Measurements from ENCODE around the gene FHIT.

GRCh38 chr3:60826511-60826910 lies 424.7 kb downstream of the FHIT start:
- no peak for TF ChIP-seq TAF1 (IDR thresholded peaks at IDR 0.05; ENCODE audit: borderline replicate concordance, insufficient read depth, low read length)
- no peak for TF ChIP-seq REST (IDR thresholded peaks at IDR 0.05; ENCODE audit: insufficient read depth in 1 of 2, low read depth in 2 of 2, low read length in 2 of 2)
- TF ChIP-seq POLR2AphosphoS5 (IDR thresholded peaks at IDR 0.05; ENCODE audit: low read depth, low read length) = no peak
